H9 (cell line): Measurements from ENCODE around the gene DMD. TPM values are rescaled to one million over a fixed set of nuclear protein-coding genes. Genes with fewer than 3 reads are reported as not detected.

ENCODE experiments used
- DNase-seq: peaks from one replicate; pipeline ENCODE4 v3.0.0-alpha.2; 2017
- H2AFZ ChIP-seq: one replicate; pipeline ENCODE4 v1.6.1; 2013; ENCODE audit warnings: mild to moderate bottlenecking, low read length, control low read depth, moderate library complexity
- H2AK5ac ChIP-seq: 2 replicates; pipeline ENCODE4 v1.6.1; 2013; ENCODE audit warnings: low read length, control low read depth, mixed read lengths; ENCODE audit not compliant: insufficient read length
- H2BK120ac ChIP-seq: one replicate; pipeline ENCODE4 v1.6.1; 2013; ENCODE audit warnings: low read depth, mild to moderate bottlenecking, low read length, control low read depth, inconsistent platforms; ENCODE audit not compliant: poor library complexity, severe bottlenecking
- H2BK12ac ChIP-seq: 2 replicates; pipeline ENCODE4 v1.6.1; 2013; ENCODE audit warnings: low read length, control low read depth, mixed read lengths, low read depth; ENCODE audit not compliant: insufficient read length
- H2BK15ac ChIP-seq: 2 replicates; pipeline ENCODE4 v1.6.1; 2013; ENCODE audit warnings: low read depth, low read length, control low read depth
- H2BK20ac ChIP-seq: one replicate; pipeline ENCODE4 v1.6.1; 2013; ENCODE audit warnings: low read depth, mild to moderate bottlenecking, low read length, control low read depth, inconsistent platforms; ENCODE audit not compliant: poor library complexity, severe bottlenecking
- H2BK5ac ChIP-seq: 2 replicates; pipeline ENCODE4 v1.6.1; 2013; ENCODE audit warnings: low read length, control low read depth, mixed read lengths; ENCODE audit not compliant: insufficient read length
- H3K14ac ChIP-seq: 2 replicates; pipeline ENCODE4 v1.6.1; 2013; ENCODE audit warnings: low read length, control low read depth; ENCODE audit not compliant: insufficient read depth
- H3K18ac ChIP-seq: 2 replicates; pipeline ENCODE4 v1.6.1; 2013; ENCODE audit warnings: low read depth, mild to moderate bottlenecking, mixed read lengths, low read length, control low read depth; ENCODE audit not compliant: insufficient read length
- H3K23ac ChIP-seq: 2 replicates; pipeline ENCODE4 v1.6.1; 2013; ENCODE audit warnings: low read length, control low read depth, mixed read lengths, low read depth; ENCODE audit not compliant: insufficient read length
- H3K23me2 ChIP-seq: 2 replicates; pipeline ENCODE4 v1.6.1; 2013; ENCODE audit warnings: low read depth, mild to moderate bottlenecking, mixed read lengths, low read length, control low read depth; ENCODE audit not compliant: insufficient read length, poor library complexity, severe bottlenecking
- H3K27ac ChIP-seq: 2 replicates; pipeline ENCODE4 v1.5.1; 2013; ENCODE audit warnings: low read length, control low read depth, mixed read lengths, low read depth; ENCODE audit not compliant: insufficient read length
- H3K27me3 ChIP-seq: 2 replicates; pipeline ENCODE4 v1.6.1; 2013; ENCODE audit warnings: low read length, control low read depth, inconsistent platforms; ENCODE audit not compliant: insufficient read depth
- H3K4ac ChIP-seq: 2 replicates; pipeline ENCODE4 v1.6.1; 2013; ENCODE audit warnings: low read depth, mild to moderate bottlenecking, control low read depth, inconsistent platforms, low read length, moderate library complexity
- H3K4me1 ChIP-seq: 2 replicates; pipeline ENCODE4 v1.6.1; 2013; ENCODE audit warnings: low read length, control low read depth, inconsistent platforms; ENCODE audit not compliant: insufficient read depth
- H3K4me2 ChIP-seq: 2 replicates; pipeline ENCODE4 v1.6.1; 2013; ENCODE audit warnings: low read length, control low read depth, mixed read lengths; ENCODE audit not compliant: insufficient read length, insufficient read depth
- H3K56ac ChIP-seq: 2 replicates; pipeline ENCODE4 v1.6.1; 2013; ENCODE audit warnings: low read depth, mild to moderate bottlenecking, mixed read lengths, low read length, control low read depth; ENCODE audit not compliant: insufficient read length
- H3K79me1 ChIP-seq: 2 replicates; pipeline ENCODE4 v1.6.1; 2013; ENCODE audit warnings: low read depth, mild to moderate bottlenecking, moderate library complexity, low read length, control low read depth, inconsistent platforms; ENCODE audit not compliant: insufficient read depth, poor library complexity, severe bottlenecking
- H3K79me2 ChIP-seq: 2 replicates; pipeline ENCODE4 v1.6.1; 2013; ENCODE audit warnings: low read length, control low read depth, inconsistent platforms; ENCODE audit not compliant: insufficient read depth
- H3K9ac ChIP-seq: 2 replicates; pipeline ENCODE4 v1.6.1; 2013; ENCODE audit warnings: low read length, control low read depth, mixed read lengths; ENCODE audit not compliant: insufficient read length; ENCODE audit errors: extremely low read depth
- H3K9me3 ChIP-seq: one replicate; pipeline ENCODE4 v1.6.1; 2013; ENCODE audit warnings: low read depth, low read length, inconsistent platforms; ENCODE audit not compliant: control insufficient read depth
- H3T11ph ChIP-seq: one replicate; pipeline ENCODE4 v1.6.1; 2013; ENCODE audit warnings: mild to moderate bottlenecking, low read length, control low read depth, inconsistent platforms
- H4K20me1 ChIP-seq: one replicate; pipeline ENCODE4 v1.6.1; 2013; ENCODE audit not compliant: control insufficient read depth, insufficient read length, insufficient read depth
- H4K5ac ChIP-seq: 2 replicates; pipeline ENCODE4 v1.6.1; 2013; ENCODE audit warnings: low read depth, mild to moderate bottlenecking, mixed read lengths, low read length, control low read depth; ENCODE audit not compliant: insufficient read length
- H4K8ac ChIP-seq: replicated peaks from 2 replicates; pipeline ENCODE4 v1.6.1; 2013; ENCODE audit warnings: low read length, control low read depth, mixed read lengths, low read depth; ENCODE audit not compliant: insufficient read length
- H4K91ac ChIP-seq: 2 replicates; pipeline ENCODE4 v1.6.1; 2013; ENCODE audit warnings: low read depth, mild to moderate bottlenecking, moderate library complexity, mixed read lengths, low read length, control low read depth; ENCODE audit not compliant: insufficient read length
- H3K27ac Mint-ChIP-seq, 3 experiments: 2 replicates in 2 of 3; 3 replicates in 1 of 3; pipeline ENCODE4 v1.8.0; 2020 to 2021; ENCODE audit warnings: mixed read lengths in 3 of 3, mild to moderate bottlenecking in 1 of 3, moderate library complexity in 1 of 3
- H3K27me3 Mint-ChIP-seq: 2 replicates; pipeline ENCODE4 v1.8.0; 2021; ENCODE audit warnings: low read depth, mild to moderate bottlenecking, moderate library complexity, mixed read lengths
- H3K36me3 Mint-ChIP-seq, 3 experiments: 2 replicates in 2 of 3; 3 replicates in 1 of 3; pipeline ENCODE4 v1.8.0; 2020 to 2021; ENCODE audit warnings: low read depth in 3 of 3, mixed read lengths in 3 of 3; ENCODE audit not compliant: insufficient read depth in 1 of 3
- H3K4me1 Mint-ChIP-seq, 2 experiments: 2 replicates each; pipeline ENCODE4 v1.8.0; 2020; ENCODE audit warnings: mixed read lengths in 2 of 2
- H3K4me3 Mint-ChIP-seq, 2 experiments: 2 replicates in 1 of 2; 3 replicates in 1 of 2; pipeline ENCODE4 v1.8.0; 2020 to 2021; ENCODE audit warnings: mild to moderate bottlenecking in 2 of 2, mixed read lengths in 2 of 2, moderate library complexity in 1 of 2
- H3K9me3 Mint-ChIP-seq, 2 experiments: 2 replicates in 1 of 2; 3 replicates in 1 of 2; pipeline ENCODE4 v1.8.0; 2020; ENCODE audit warnings: mild to moderate bottlenecking in 2 of 2, mixed read lengths in 2 of 2, moderate library complexity in 1 of 2
- CTCF ChIP-seq: fragments of 200-600 bp; sonication (generic); conservative IDR thresholded peaks from 3 replicates; pipeline ENCODE4 v1.8.0; 2021; ENCODE audit warnings: antibody characterized with exemption, mild to moderate bottlenecking
- total RNA-seq: library from RNA; stranded (reverse); gene quantifications from 2 replicates; pipeline ENCODE4 v1.2.1, GENCODE V29; 2021

DMD gene
- total RNA-seq, 1 experiment from 2014 or later: 3.8 TPM

GRCh38 chrX:31679861-31680260 lies 1531.5 kb downstream of the DMD start:
- H3K79me1 ChIP-seq: no peaks in the 10 kb centered on the region
- no peak for TF ChIP-seq CTCF
- no peak overlapping the region for H2BK120ac ChIP-seq
- Mint-ChIP-seq H3K4me1 (no peaks in the 10 kb centered on the region), H3K36me3 (no peaks in the 10 kb centered on the region), H3K27me3 (peaks cover 2% of the 10 kb centered on the region; the same call in 1 of the 2 replicates), H3K4me3 (no peak overlapping the region), H3K27ac (no peak overlapping the region), H3K9me3 (peaks cover 51 to 53% of the 10 kb centered on the region in 2 experiments)
- no peaks in the 10 kb centered on the region for H3K23me2 ChIP-seq
- H3K27ac ChIP-seq: no peak overlapping the region
- no peak overlapping the region for H2BK5ac ChIP-seq
- H3K4me2 ChIP-seq: no peak overlapping the region
- no peak overlapping the region for H2AFZ ChIP-seq
- H3K79me2 ChIP-seq: no peaks in the 10 kb centered on the region
- no peak overlapping the region for H3K18ac ChIP-seq
- no peak overlapping the region for H3K56ac ChIP-seq
- no peak overlapping the region for H2BK12ac ChIP-seq
- no peak for DNase-seq
- H2BK15ac ChIP-seq: no peak overlapping the region
- no peak overlapping the region for H4K5ac ChIP-seq
- H3K27me3 ChIP-seq: no peaks in the 10 kb centered on the region
- no peak overlapping the region for H3K14ac ChIP-seq
- H4K20me1 ChIP-seq: no peaks in the 10 kb centered on the region
- H4K8ac ChIP-seq: no peak overlapping the region
- H3K23ac ChIP-seq: no peak overlapping the region
- H3K4me1 ChIP-seq: no peaks in the 10 kb centered on the region
- no peak overlapping the region for H2BK20ac ChIP-seq
- no peaks in the 10 kb centered on the region for H3K9me3 ChIP-seq
- H3K4ac ChIP-seq: no peak overlapping the region
- H2AK5ac ChIP-seq: no peak overlapping the region
- no peak overlapping the region for H3K9ac ChIP-seq
- no peak overlapping the region for H4K91ac ChIP-seq
- H3T11ph ChIP-seq: no peak overlapping the region
